Esophagus squamous epithelium (tissue), 5 donors: ENCODE results near the gene PAPLN. TPM values are rescaled to one million over a fixed set of nuclear protein-coding genes. Genes with fewer than 3 reads are reported as not detected.

Experiments
- DNase-seq: peaks from one replicate; lab custom pipeline; 2025; lab: John Stamatoyannopoulos, UW
- H3K27ac ChIP-seq, 4 donors: fragments of 200-600 bp; sonication (generic); one replicate each; pipeline ENCODE4 v1.5.1; 2016 to 2019; ENCODE audit warnings: mild to moderate bottlenecking in 1 of 4
- H3K27me3 ChIP-seq, 4 donors: fragments of 200-600 bp; sonication (generic); 1 replicate in 3 of 4; 2 replicates in 1 of 4; pipeline versions ENCODE4 v1.5.1 to v1.6.0; 2017 to 2021; ENCODE audit warnings: antibody characterized with exemption in 1 of 4
- H3K36me3 ChIP-seq, 3 donors: fragments of 200-600 bp; sonication (generic); one replicate each; pipeline ENCODE4 v1.5.1; 2016 to 2019
- H3K4me1 ChIP-seq, 3 donors: fragments of 200-600 bp; sonication (generic); one replicate each; pipeline ENCODE4 v1.5.1; 2017 to 2019
- H3K4me3 ChIP-seq, 4 donors: fragments of 200-600 bp; sonication (generic); 1 replicate in 3 of 4; 2 replicates in 1 of 4; pipeline ENCODE4 v1.5.1; 2016 to 2019; ENCODE audit warnings: mild to moderate bottlenecking in 2 of 4, moderate library complexity in 1 of 4
- H3K9me3 ChIP-seq, 3 donors: fragments of 200-600 bp; sonication (generic); one replicate each; pipeline ENCODE4 v1.5.1; 2016 to 2019
- CTCF ChIP-seq, 6 experiments: fragments of 450-650 bp in 4 of 6; fragments of 200-600 bp in 2 of 6; sonication (generic) in 2 of 6; IDR thresholded peaks; one replicate each; pipeline ENCODE4 v1.5.1; 2016 to 2019; ENCODE audit warnings: antibody characterized with exemption in 6 of 6, mild to moderate bottlenecking in 4 of 6, moderate library complexity in 4 of 6
- POLR2A ChIP-seq, 4 donors: fragments of 450-650 bp; IDR thresholded peaks; one replicate each; pipeline ENCODE4 v1.6.1; 2017; ENCODE audit warnings: antibody characterized with exemption in 4 of 4, mild to moderate bottlenecking in 4 of 4, moderate library complexity in 3 of 4
- WGBS, 2 donors: methylation state at CpG; one replicate each; pipeline ENCODE4 v1.1.5; 2018; 5-methylcytosine and 5-hydroxymethylcytosine counted together
- intact Hi-C: fragments of 100-400 bp; cut with DNase I; formaldehyde crosslinking; loops from one replicate; pipeline ENCODE4 v1.15.0; 2022
- total RNA-seq, 4 donors: library from RNA; depleted of rRNA; stranded (reverse); fragments of >200 nt; gene quantifications; one replicate each; pipeline ENCODE4 v1.1.0, GENCODE V29; 2016
- donor health status: DM: yes; HTN: yes; CAD: no.

The PAPLN gene
- total RNA-seq, 4 donors from 2014 or later, result 2.2 to 12.6 (median 5.4) TPM

GRCh38 chr14:73263606-73264005 lies 26.3 kb downstream of the PAPLN start:
- H3K4me3 ChIP-seq, result no peak overlapping the region
- WGBS, 2 donors, result 35 to 45% methylated on average over 4 of the region's 7 CpGs
- H3K27ac ChIP-seq, result no peak overlapping the region
- peaks cover 0 to 7% (median 0%) of the 10 kb centered on the region in 3 donors for H3K36me3 ChIP-seq
- intact Hi-C loops, result no loop called here
- H3K27me3 ChIP-seq, result no peaks in the 10 kb centered on the region
- no peak for DNase-seq
- no peaks in the 10 kb centered on the region for H3K4me1 ChIP-seq
- no peaks in the 10 kb centered on the region for H3K9me3 ChIP-seq
- TF ChIP-seq CTCF (IDR thresholded peaks at IDR 0.05) (no peak), POLR2A (IDR thresholded peaks at IDR 0.05) (no peak)

DNA sequence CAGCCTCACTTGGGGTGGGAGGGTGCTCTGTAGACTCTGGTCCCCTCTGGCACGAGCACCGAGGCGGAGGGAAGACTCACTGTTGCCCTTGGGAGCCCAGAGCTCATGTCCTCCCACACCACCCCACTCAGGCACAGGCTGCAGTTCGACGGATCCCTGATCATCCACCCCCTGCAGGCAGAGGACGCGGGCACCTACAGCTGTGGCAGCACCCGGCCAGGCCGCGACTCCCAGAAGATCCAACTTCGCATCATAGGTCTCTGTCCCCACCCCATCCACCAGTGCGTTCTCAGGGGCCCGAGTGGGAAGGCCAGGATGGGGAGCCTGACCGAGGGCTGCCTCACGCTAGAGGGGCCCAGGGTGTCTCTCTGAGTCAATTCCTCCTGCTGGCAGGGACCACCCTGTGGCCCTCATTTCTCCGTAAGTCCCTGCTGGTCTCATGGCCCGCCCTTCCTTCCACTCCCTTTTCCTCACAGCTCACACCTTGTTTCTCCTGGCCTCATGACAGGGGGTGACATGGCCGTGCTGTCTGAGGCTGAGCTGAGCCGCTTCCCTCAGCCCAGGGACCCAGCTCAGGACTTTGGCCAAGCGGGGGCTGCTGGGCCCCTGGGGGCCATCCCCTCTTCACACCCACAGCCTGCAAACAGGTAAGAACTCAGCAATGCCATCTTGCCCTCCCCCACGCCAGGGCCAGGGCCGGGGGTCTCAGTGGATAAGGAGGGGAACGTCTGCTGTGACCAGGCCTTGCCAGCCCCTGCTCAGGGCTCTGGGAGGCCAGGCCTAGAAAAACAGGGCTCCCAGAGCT lies 27.0 kb downstream of the PAPLN start:
- H3K4me1 ChIP-seq, result peaks cover 0 to 2% (median 0%) of the 10 kb centered on the region in 3 donors
- WGBS, 2 donors, result 85 to 90% methylated on average over 6 to 12 of the region's 23 CpGs
- no peaks in the 10 kb centered on the region for H3K27me3 ChIP-seq
- H3K27ac ChIP-seq, result no peak overlapping the region
- intact Hi-C loops, result no loop called here
- H3K36me3 ChIP-seq, result peaks cover 0 to 7% (median 0%) of the 10 kb centered on the region in 3 donors
- no peak overlapping the region for H3K4me3 ChIP-seq
- DNase-seq, result no peak
- H3K9me3 ChIP-seq, result no peaks in the 10 kb centered on the region
- TF ChIP-seq CTCF (IDR thresholded peaks at IDR 0.05) (no peak), POLR2A (IDR thresholded peaks at IDR 0.05) (no peak)

GRCh38 chr14:73264885-73265720 lies 27.8 kb downstream of the PAPLN start:
- Histone ChIP-seq H3K4me3 (no peak overlapping the region), H3K9me3 (no peaks in the 10 kb centered on the region), H3K4me1 (peaks cover 6 to 10% (median 7%) of the 10 kb centered on the region in 3 donors), H3K36me3 (peaks cover 0 to 7% (median 0%) of the 10 kb centered on the region in 3 donors), H3K27ac (no peak overlapping the region), H3K27me3 (no peaks in the 10 kb centered on the region)
- TF ChIP-seq POLR2A (IDR thresholded peaks at IDR 0.05) (no peak), CTCF (IDR thresholded peaks at IDR 0.05) (no peak)
- no peak for DNase-seq
- intact Hi-C loops, result no loop called here
- WGBS, 2 donors, result 69 to 92% methylated on average over 4 to 12 of the region's 18 CpGs

DNA sequence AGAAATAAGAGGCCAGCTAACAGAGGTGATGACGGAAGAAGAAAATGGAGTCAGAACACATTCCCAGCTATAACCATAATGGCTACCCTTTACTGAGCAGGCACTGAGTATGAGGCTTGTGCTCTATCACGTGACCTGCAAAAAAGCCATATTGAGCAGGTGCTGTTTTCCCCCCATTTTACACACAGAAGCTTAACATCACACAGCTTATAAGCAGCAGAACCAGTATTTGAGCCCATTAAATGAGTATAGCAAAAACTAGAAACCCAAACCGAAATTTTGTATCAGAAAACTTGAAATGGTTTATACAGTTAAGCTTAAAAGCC lies 28.4 kb downstream of the PAPLN start:
- H3K36me3 ChIP-seq, result peaks cover 0 to 7% (median 0%) of the 10 kb centered on the region in 3 donors
- TF ChIP-seq POLR2A (IDR thresholded peaks at IDR 0.05), result no peak
- no peak for TF ChIP-seq CTCF (IDR thresholded peaks at IDR 0.05)
- DNase-seq, result no peak

DNA sequence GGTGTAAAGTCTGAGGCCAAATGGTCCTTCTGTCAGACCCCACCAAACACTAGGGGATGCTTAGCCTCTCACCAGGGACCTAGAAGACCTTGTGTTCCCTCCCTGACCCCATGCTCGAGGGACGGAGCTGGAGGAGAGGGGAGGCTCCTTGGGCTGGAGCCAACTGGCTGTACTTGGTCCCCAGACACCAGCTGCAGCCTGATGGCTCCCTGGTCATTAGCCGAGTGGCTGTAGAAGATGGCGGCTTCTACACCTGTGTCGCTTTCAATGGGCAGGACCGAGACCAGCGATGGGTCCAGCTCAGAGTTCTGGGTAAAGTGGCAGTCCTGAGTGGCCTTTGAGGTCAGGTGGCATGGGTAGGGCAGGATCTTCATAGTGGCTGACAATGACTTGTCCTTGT lies 29.0 kb downstream of the PAPLN start:
- DNase-seq, result no peak
- WGBS, 2 donors, result 90 to 100% methylated on average over 2 to 3 of the region's 7 CpGs

More for the DNA sequence above, 28.4 kb downstream of the PAPLN start:
- Histone ChIP-seq H3K4me1 (peaks cover 6 to 15% (median 11%) of the 10 kb centered on the region in 3 donors), H3K9me3 (no peaks in the 10 kb centered on the region), H3K27ac (no peak overlapping the region), H3K27me3 (no peaks in the 10 kb centered on the region), H3K4me3 (no peak overlapping the region)
- WGBS, 2 donors, result 93 to 94% methylated on average over 3 of the region's 3 CpGs
- intact Hi-C loops, result no loop called here

More for the DNA sequence above, 29.0 kb downstream of the PAPLN start:
- intact Hi-C loops, result no loop called here
- no peak overlapping the region for H3K27ac ChIP-seq
- peaks cover 6 to 15% (median 11%) of the 10 kb centered on the region in 3 donors for H3K4me1 ChIP-seq
- H3K36me3 ChIP-seq, result peaks cover 0 to 7% (median 0%) of the 10 kb centered on the region in 3 donors
- no peaks in the 10 kb centered on the region for H3K9me3 ChIP-seq
- H3K27me3 ChIP-seq, result no peaks in the 10 kb centered on the region
- no peak overlapping the region for H3K4me3 ChIP-seq
- no peak for TF ChIP-seq POLR2A (IDR thresholded peaks at IDR 0.05)
- no peak for TF ChIP-seq CTCF (IDR thresholded peaks at IDR 0.05)
